Ovary (tissue), 3 donors: Measurements from ENCODE around the gene SLC30A10.
"Not testable (repeated sequence)": the region's sequence is repeated elsewhere in the genome, so short reads cannot be mapped to it uniquely, and the experiment has no call there.

Source experiments
- POLR2A ChIP-seq: fragments of 450-650 bp; IDR thresholded peaks from one replicate; pipeline ENCODE4 v1.6.1; 2017; ENCODE audit warnings: antibody characterized with exemption, mild to moderate bottlenecking, moderate library complexity
- TF ChIP-seq, protein P1 (sequence below), 3 donors: fragments of 450-650 bp in 2 of 3; fragments of 200-600 bp in 1 of 3; IDR thresholded peaks; one replicate each; pipeline versions ENCODE4 v1.5.1 to v1.8.0; 2016 to 2022; ENCODE audit warnings: antibody characterized with exemption in 3 of 3, mild to moderate bottlenecking in 1 of 3
- donor health status: DM: no; HTN: no; CAD: no.

DNA sequence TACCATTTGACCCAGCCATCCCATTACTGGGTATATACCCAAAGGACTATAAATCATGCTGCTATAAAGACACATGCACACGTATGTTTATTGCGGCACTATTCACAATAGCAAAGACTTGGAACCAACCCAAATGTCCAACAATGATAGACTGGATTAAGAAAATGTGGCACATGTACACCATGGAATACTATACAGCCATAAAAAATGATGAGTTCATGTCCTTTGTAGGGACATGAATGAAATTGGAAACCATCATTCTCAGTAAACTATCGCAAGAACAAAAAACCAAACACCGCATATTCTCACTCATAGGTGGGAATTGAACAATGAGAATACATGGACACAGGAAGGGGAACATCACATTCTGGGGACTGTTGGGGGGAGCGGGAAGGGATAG lies 20.9 kb upstream of the SLC30A10 start:
- not testable (repeated sequence) for TF ChIP-seq POLR2A
- TF ChIP-seq, protein P1, sequence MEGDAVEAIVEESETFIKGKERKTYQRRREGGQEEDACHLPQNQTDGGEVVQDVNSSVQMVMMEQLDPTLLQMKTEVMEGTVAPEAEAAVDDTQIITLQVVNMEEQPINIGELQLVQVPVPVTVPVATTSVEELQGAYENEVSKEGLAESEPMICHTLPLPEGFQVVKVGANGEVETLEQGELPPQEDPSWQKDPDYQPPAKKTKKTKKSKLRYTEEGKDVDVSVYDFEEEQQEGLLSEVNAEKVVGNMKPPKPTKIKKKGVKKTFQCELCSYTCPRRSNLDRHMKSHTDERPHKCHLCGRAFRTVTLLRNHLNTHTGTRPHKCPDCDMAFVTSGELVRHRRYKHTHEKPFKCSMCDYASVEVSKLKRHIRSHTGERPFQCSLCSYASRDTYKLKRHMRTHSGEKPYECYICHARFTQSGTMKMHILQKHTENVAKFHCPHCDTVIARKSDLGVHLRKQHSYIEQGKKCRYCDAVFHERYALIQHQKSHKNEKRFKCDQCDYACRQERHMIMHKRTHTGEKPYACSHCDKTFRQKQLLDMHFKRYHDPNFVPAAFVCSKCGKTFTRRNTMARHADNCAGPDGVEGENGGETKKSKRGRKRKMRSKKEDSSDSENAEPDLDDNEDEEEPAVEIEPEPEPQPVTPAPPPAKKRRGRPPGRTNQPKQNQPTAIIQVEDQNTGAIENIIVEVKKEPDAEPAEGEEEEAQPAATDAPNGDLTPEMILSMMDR (IDR thresholded peaks at IDR 0.05), result not testable (repeated sequence)
